Measurements from ENCODE around the gene QSOX1.

- no peak for TF ChIP-seq EZH2 (IDR thresholded peaks at IDR 0.05; ENCODE audit: low read depth)
- TF ChIP-seq, protein P1, sequence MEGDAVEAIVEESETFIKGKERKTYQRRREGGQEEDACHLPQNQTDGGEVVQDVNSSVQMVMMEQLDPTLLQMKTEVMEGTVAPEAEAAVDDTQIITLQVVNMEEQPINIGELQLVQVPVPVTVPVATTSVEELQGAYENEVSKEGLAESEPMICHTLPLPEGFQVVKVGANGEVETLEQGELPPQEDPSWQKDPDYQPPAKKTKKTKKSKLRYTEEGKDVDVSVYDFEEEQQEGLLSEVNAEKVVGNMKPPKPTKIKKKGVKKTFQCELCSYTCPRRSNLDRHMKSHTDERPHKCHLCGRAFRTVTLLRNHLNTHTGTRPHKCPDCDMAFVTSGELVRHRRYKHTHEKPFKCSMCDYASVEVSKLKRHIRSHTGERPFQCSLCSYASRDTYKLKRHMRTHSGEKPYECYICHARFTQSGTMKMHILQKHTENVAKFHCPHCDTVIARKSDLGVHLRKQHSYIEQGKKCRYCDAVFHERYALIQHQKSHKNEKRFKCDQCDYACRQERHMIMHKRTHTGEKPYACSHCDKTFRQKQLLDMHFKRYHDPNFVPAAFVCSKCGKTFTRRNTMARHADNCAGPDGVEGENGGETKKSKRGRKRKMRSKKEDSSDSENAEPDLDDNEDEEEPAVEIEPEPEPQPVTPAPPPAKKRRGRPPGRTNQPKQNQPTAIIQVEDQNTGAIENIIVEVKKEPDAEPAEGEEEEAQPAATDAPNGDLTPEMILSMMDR (conservative IDR thresholded peaks at IDR 0.05): no peak
Measured at GRCh38 chr1:180131510-180131909, 23.2 kb upstream of the QSOX1 start.
